Neuronal stem cell (in vitro differentiated cells): ENCODE data around the gene PPP4R3A.

ENCODE experiments used
- DNase-seq: peaks from one replicate; pipeline ENCODE4 v3.0.0-alpha.2; 2013; ENCODE audit warnings: low spot score
- H2AFZ ChIP-seq: one replicate; pipeline ENCODE4 v1.6.1; 2013; ENCODE audit warnings: mild to moderate bottlenecking, low read length, inconsistent platforms
- H2AK5ac ChIP-seq: 2 replicates; pipeline ENCODE4 v1.6.1; 2013; ENCODE audit warnings: low read depth, mild to moderate bottlenecking, inconsistent platforms, low read length, moderate library complexity, mixed read lengths
- H2BK120ac ChIP-seq: 2 replicates; pipeline ENCODE4 v1.6.1; 2013; ENCODE audit warnings: low read depth, mild to moderate bottlenecking, inconsistent platforms, low read length, moderate library complexity, mixed read lengths
- H2BK12ac ChIP-seq: one replicate; pipeline ENCODE4 v1.6.1; 2013; ENCODE audit warnings: low read length, inconsistent platforms
- H2BK15ac ChIP-seq: 2 replicates; pipeline ENCODE4 v1.6.1; 2013; ENCODE audit warnings: mild to moderate bottlenecking, low read length, inconsistent platforms, mixed read lengths
- H2BK5ac ChIP-seq: one replicate; pipeline ENCODE4 v1.6.1; 2013; ENCODE audit warnings: inconsistent platforms, mild to moderate bottlenecking, low read length, moderate library complexity
- H3K14ac ChIP-seq: one replicate; pipeline ENCODE4 v1.6.1; 2013; ENCODE audit warnings: low read length, inconsistent platforms
- H3K18ac ChIP-seq: 2 replicates; pipeline ENCODE4 v1.6.1; 2013; ENCODE audit warnings: low read length, inconsistent platforms
- H3K23ac ChIP-seq: 2 replicates; pipeline ENCODE4 v1.6.1; 2013; ENCODE audit warnings: low read depth, mild to moderate bottlenecking, mixed read lengths, low read length, inconsistent platforms; ENCODE audit not compliant: poor library complexity
- H3K27ac ChIP-seq: replicated peaks from 3 replicates; pipeline ENCODE4 v1.5.1; 2013; ENCODE audit warnings: low read length, inconsistent platforms
- H3K27me3 ChIP-seq, 3 experiments: 2 replicates each; pipeline ENCODE4 v1.6.1; 2013; ENCODE audit warnings: low read length in 3 of 3, mild to moderate bottlenecking in 2 of 3, inconsistent platforms in 1 of 3, low read depth in 1 of 3, mixed read lengths in 1 of 3, moderate library complexity in 1 of 3; ENCODE audit not compliant: control insufficient read depth in 3 of 3, insufficient read depth in 3 of 3
- H3K36me3 ChIP-seq, 2 donors: replicated peaks in 1 of 2; 2 replicates each; pipeline ENCODE4 v1.6.1; 2013; ENCODE audit warnings: low read length in 2 of 2; ENCODE audit not compliant: control insufficient read depth in 2 of 2, insufficient read depth in 2 of 2
- H3K4ac ChIP-seq: 2 replicates; pipeline ENCODE4 v1.6.1; 2013; ENCODE audit warnings: inconsistent platforms, mild to moderate bottlenecking, low read length, moderate library complexity
- H3K4me1 ChIP-seq, 2 donors: 1 replicate in 1 of 2; 2 replicates in 1 of 2; pipeline ENCODE4 v1.6.1; 2013; ENCODE audit warnings: low read length in 2 of 2, low read depth in 1 of 2; ENCODE audit not compliant: control insufficient read depth in 2 of 2, insufficient read depth in 1 of 2
- H3K4me2 ChIP-seq: one replicate; pipeline ENCODE4 v1.6.1; 2013; ENCODE audit warnings: mild to moderate bottlenecking, low read length, inconsistent platforms; ENCODE audit not compliant: insufficient read depth, poor library complexity, severe bottlenecking
- H3K4me3 ChIP-seq, 2 donors: 2 replicates each; pipeline ENCODE4 v1.5.1; 2013; ENCODE audit warnings: low read length in 2 of 2, mild to moderate bottlenecking in 2 of 2, inconsistent platforms in 1 of 2, moderate library complexity in 1 of 2
- H3K79me1 ChIP-seq: one replicate; pipeline ENCODE4 v1.6.1; 2013; ENCODE audit warnings: low read depth, mild to moderate bottlenecking, inconsistent platforms, low read length, moderate library complexity
- H3K9ac ChIP-seq: one replicate; pipeline ENCODE4 v1.6.1; 2013; ENCODE audit warnings: mild to moderate bottlenecking, low read depth, low read length, inconsistent platforms; ENCODE audit not compliant: poor library complexity
- H3K9me3 ChIP-seq, 2 donors: replicated peaks in 1 of 2; 2 replicates each; pipeline versions ENCODE3 to v1.6.1; 2013; ENCODE audit warnings: low read length in 2 of 2, mild to moderate bottlenecking in 2 of 2, inconsistent platforms in 1 of 2, low read depth in 1 of 2, mixed read lengths in 1 of 2, moderate library complexity in 1 of 2; ENCODE audit not compliant: control insufficient read depth in 2 of 2, insufficient read depth in 1 of 2
- H4K8ac ChIP-seq: one replicate; pipeline ENCODE4 v1.6.1; 2013; ENCODE audit warnings: low read depth, mild to moderate bottlenecking, inconsistent platforms, low read length, moderate library complexity
- H4K91ac ChIP-seq: one replicate; pipeline ENCODE4 v1.6.1; 2013; ENCODE audit warnings: low read length, low read depth, mild to moderate bottlenecking, inconsistent platforms; ENCODE audit not compliant: poor library complexity
- WGBS, 2 donors: extraction: QIAGEN DNeasy Blood & Tissue Kit; methylation state at CpG; one replicate each; pipeline ENCODE4 v1.1.7; 2013; ENCODE audit warnings: missing lambda C conversion rate in 2 of 2, mixed read lengths in 1 of 2; ENCODE audit not compliant: insufficient read length in 2 of 2, insufficient replicate concordance in 1 of 2; ENCODE audit errors: extremely low coverage in 2 of 2; 5-methylcytosine and 5-hydroxymethylcytosine counted together

The PPP4R3A gene

DNA sequence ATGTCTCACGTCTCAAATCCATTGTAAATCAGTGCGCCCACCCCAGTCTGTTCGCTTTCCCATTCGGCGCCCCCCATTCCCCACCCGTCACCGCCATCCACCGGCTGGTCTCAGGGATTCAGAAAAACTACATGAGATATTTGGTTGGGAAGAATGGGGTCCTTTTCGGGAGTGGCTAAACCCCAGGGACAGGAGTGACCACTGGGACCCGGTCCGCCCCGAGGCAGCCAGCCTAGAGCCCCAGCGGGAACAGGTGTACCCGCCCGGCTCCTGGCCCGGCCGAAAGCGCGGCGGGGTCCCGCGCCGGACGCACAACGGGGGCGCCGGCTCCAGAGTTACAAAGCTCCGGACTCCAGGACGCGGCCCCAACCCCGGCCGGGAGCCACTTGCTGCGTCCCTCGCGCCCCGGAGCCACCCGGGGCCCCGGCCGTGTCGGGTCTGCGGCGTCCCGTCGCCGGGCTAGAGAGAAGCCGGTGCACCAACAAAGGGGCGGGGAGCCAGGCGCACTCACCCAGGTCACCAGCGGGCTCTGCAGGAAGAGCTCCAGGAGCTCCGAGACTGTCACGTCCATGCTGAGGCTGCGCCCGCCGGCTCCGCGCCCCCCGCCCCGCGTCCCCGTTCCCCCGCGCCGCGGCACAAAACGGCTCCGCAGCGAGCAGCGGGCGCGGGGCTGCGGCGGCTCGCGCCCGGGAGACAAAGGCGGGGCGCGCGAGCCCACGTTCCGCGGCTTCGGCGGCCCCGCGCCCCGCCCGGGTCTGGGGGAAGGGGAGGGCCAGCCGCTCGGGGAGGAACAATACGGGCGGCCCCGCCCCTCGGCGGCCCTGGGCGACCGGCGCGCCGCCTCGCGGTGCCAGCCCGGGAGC lies 92.8 kb downstream of the PPP4R3A start, which contains the start of gene CCDC88C:
Gene CCDC88C (minus strand): TSS at position 701 of the 863 bp plus-strand sequence. CDS start 130 bp downstream, at position 571.
- Histone ChIP-seq H3K27ac (peak within 1 kb of the TSS; percentile 13), H3K79me1 (peaks cover 2% of the 10 kb centered on the region), H3K18ac (peak within 1 kb of the TSS; percentile 95), H2BK5ac (peak within 1 kb of the TSS; percentile 22), H2BK15ac (peak within 1 kb of the TSS; percentile 95), H3K23ac (peak within 1 kb of the TSS; percentile 66), H3K4me1 (peaks cover 21 to 22% of the 10 kb centered on the region in 2 donors), H3K27me3 (no peaks in the 10 kb centered on the region), H3K4me3 (peak within 1 kb of the TSS; percentile 57 to 96), H3K14ac (no peak within 1 kb of the TSS), H4K8ac (no peak within 1 kb of the TSS), H3K4me2 (peak within 1 kb of the TSS; percentile 72), H3K4ac (peak within 1 kb of the TSS; percentile 39), H2BK12ac (no peak within 1 kb of the TSS), H3K9me3 (no peaks in the 10 kb centered on the region), H2BK120ac (peak within 1 kb of the TSS; percentile 49), H2AK5ac (peak within 1 kb of the TSS; percentile 82), H3K36me3 (peaks cover 3 to 17% of the 10 kb centered on the region in 2 donors), H4K91ac (no peak within 1 kb of the TSS), H2AFZ (peak within 1 kb of the TSS; percentile 98), H3K9ac (peak within 1 kb of the TSS; percentile 87)
- no CpG with 5 or more reads among the region's 103 CpGs for WGBS, 2 donors
- peak; percentile 65 for DNase-seq

DNA sequence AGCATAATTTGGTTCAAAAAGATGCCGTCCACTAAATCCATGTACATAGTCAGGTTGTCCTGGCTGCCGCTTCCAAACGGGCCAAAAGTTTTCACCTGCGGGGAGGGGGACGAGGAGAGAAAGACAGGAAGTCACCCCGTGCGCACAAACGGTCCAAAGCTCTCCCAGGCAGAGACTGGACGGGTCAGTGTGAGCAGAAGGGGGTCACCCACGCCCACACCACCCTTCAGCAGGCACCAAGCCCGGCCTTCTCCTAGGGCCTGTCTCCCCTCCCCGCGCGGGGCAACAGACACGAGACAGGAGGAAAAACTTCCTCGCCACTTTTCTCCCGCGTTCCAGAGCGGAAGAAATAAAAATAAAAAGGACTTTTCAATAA lies 93.4 kb downstream of the PPP4R3A start:
- H3K18ac ChIP-seq, result peak overlapping the region; percentile 86
- no peak overlapping the region for H2BK5ac ChIP-seq
- no peak overlapping the region for H4K8ac ChIP-seq
- H3K79me1 ChIP-seq, result peaks cover 2% of the 10 kb centered on the region
- WGBS, 2 donors, result no CpG with 5 or more reads among the region's 19 CpGs
- H3K23ac ChIP-seq, result peak overlapping the region; percentile 61
- no peak overlapping the region for H3K4ac ChIP-seq
- no peak overlapping the region for H3K14ac ChIP-seq
- DNase-seq, result no peak
- peaks cover 21 to 22% of the 10 kb centered on the region in 2 donors for H3K4me1 ChIP-seq
- H2AK5ac ChIP-seq, result peak overlapping the region; percentile 82
- H2BK12ac ChIP-seq, result no peak overlapping the region
- H3K4me2 ChIP-seq, result peak overlapping the region; percentile 72
- no peak overlapping the region for H3K27ac ChIP-seq
- H4K91ac ChIP-seq, result no peak overlapping the region
- peak overlapping the region; percentile 62 for H2BK15ac ChIP-seq
- no peak overlapping the region for H2BK120ac ChIP-seq
- no peaks in the 10 kb centered on the region for H3K27me3 ChIP-seq
- peak overlapping the region; percentile 57 to 96 for H3K4me3 ChIP-seq
- no peaks in the 10 kb centered on the region for H3K9me3 ChIP-seq
- peaks cover 3 to 17% of the 10 kb centered on the region in 2 donors for H3K36me3 ChIP-seq
- peak overlapping the region; percentile 87 for H3K9ac ChIP-seq
- H2AFZ ChIP-seq, result peak overlapping the region; percentile 98

DNA sequence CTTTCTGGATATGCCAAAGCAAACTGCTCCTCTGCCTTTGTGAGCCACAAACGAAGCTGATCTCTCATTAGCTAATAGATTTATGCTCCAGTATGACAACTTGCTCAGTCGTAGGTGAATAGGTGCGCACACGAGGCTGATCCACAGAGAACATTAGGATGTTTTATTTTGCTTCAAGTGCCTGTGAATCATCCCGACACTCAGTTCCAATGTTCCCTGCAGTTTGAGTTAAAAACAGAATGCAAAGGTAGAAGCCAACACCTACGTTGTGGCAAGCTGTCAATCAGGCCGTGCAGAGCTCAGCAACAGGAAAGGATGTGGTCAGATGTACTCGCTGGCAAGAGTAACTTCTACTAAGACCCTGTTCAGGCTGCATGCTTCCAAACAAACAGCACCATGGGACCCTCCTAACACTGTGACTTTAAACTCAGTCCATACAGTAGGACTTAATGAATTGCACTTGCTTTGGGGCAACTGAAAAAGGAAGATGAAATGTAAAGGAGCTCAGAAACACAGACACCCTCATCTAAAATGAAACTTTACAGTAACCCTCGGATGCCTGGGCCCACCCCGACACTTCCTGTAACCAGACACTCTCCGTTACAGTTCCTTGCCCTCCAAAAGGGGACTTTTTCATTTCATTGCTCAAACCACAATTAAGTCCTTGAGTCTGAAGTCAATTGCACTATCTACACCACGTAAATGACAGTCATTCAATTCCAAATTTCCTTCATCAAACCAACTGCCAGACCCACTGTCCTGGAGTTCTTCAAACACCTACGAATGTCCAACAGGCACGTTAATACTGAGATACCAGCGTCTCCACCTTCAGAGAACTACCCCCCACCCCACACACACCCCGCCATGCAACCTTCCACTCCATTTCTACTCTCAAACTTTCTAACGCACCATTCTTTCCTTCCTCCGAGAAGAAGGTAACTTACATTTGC lies 94.0 kb downstream of the PPP4R3A start:
- Histone ChIP-seq H3K9ac (no peak overlapping the region), H3K4ac (no peak overlapping the region), H2BK12ac (no peak overlapping the region), H3K4me3 (peak overlapping the region; percentile 57 to 96), H3K23ac (no peak overlapping the region), H2BK120ac (no peak overlapping the region), H2BK15ac (peak overlapping the region; percentile 62), H4K91ac (no peak overlapping the region), H3K27ac (peak overlapping the region; percentile 12), H4K8ac (no peak overlapping the region), H3K27me3 (no peaks in the 10 kb centered on the region), H2AFZ (peak overlapping the region; percentile 98), H3K14ac (no peak overlapping the region), H3K79me1 (peaks cover 2% of the 10 kb centered on the region), H3K18ac (no peak overlapping the region), H3K36me3 (peaks cover 3 to 17% of the 10 kb centered on the region in 2 donors), H3K4me2 (peak overlapping the region; percentile 72), H3K9me3 (no peaks in the 10 kb centered on the region), H2AK5ac (no peak overlapping the region), H3K4me1 (peaks cover 21 to 24% of the 10 kb centered on the region in 2 donors), H2BK5ac (no peak overlapping the region)
- no peak for DNase-seq
- no CpG with 5 or more reads among the region's 18 CpGs for WGBS, 2 donors
